Activated naive CD4-positive, alpha-beta T cell treated with anti-CD3 and anti-CD28 coated beads, Interleukin-2, amount 50 U/mL, for 16 hours (primary cell): ENCODE data around the gene ANKRD13C.

Experiments
- DNase-seq: peaks from one replicate; pipeline ENCODE4 v3.0.0-alpha.2; 2020

Gene ANKRD13C

GRCh38 chr1:70290218-70290617 is 64.3 kb downstream of the ANKRD13C start:
- DNase-seq, result no peak

DNA sequence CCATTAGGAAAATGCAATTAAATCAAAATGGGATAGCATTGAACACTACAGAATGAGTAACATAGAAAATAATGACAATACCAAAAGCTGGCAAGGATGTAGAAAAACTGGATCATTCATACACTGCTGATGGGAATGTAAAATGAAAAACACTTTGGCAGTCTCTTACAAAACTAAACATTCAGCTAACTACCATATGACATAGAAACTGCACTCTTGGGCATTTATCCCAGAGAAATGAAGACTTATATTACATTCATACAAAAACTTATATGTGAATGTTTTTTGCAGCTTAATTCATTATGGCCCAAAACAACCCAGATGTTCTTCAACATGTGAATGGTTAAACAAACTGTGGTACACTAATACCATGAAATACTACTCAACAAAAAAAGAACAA is 66.4 kb downstream of the ANKRD13C start:
- no peak for DNase-seq

GRCh38 chr1:70286453-70286852 is 68.1 kb downstream of the ANKRD13C start:
- no peak for DNase-seq

- no peak for DNase-seq
Measured at GRCh38 chr1:70284366-70284765, 70.2 kb downstream of the ANKRD13C start.

- no peak for DNase-seq
Measured at GRCh38 chr1:70278710-70279109, 75.8 kb downstream of the ANKRD13C start.

DNA sequence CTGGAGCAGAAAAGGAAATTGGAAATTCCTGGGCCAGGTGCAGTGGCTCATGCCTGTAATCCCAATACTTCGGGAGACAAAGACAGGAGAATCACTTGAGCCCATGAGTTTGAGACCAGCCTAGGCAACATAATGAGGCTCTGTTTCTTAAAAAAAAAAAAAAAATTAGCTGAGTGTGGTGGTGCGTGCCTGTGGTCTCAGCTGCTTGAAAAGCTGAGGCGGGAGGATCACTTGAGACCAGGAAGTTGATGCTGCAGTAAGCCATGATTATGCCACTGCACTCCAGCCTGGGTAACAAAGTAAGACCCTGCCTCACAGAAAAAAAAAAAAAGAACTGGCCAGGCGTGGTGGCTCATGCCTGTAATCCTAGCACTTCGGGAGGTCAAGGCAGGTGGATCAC is 76.6 kb downstream of the ANKRD13C start:
- DNase-seq, result no peak

GRCh38 chr1:70265946-70266345 is 88.6 kb downstream of the ANKRD13C start:
- DNase-seq, result no peak

- DNase-seq, result no peak
Measured at GRCh38 chr1:70264839-70265238, 89.7 kb downstream of the ANKRD13C start.

GRCh38 chr1:70256664-70257063 is 97.9 kb downstream of the ANKRD13C start:
- DNase-seq, result no peak

GRCh38 chr1:70248729-70249128 is 105.8 kb downstream of the ANKRD13C start:
- no peak for DNase-seq

GRCh38 chr1:70247768-70248167 is 106.8 kb downstream of the ANKRD13C start:
- no peak for DNase-seq

DNA sequence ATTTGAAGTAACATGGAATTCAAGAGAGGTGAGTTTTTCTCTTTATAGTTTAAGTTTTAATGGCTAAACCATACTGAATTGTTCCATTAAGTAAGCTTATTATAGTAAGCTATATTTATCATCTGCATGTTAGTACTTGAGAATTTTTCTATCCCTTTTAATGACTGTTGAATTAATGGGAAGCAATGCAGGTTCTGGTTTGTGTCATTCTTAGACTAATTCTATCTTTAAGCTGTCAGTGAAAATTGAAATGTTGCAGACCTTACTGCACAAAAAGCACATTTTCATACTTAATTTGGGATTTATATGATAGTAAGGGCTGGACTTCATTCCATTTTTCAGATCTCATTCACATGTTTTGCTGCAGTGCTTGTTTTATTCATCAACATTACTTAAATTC is 107.4 kb downstream of the ANKRD13C start:
- DNase-seq, result no peak

GRCh38 chr1:70239940-70240339 is 114.6 kb downstream of the ANKRD13C start:
- no peak for DNase-seq

- no peak for DNase-seq
Measured at GRCh38 chr1:70234733-70235132, 119.8 kb downstream of the ANKRD13C start.

GRCh38 chr1:70231475-70231874 is 123.0 kb downstream of the ANKRD13C start:
- no peak for DNase-seq

- no peak for DNase-seq
Measured at GRCh38 chr1:70228670-70229069, 125.9 kb downstream of the ANKRD13C start.

DNA sequence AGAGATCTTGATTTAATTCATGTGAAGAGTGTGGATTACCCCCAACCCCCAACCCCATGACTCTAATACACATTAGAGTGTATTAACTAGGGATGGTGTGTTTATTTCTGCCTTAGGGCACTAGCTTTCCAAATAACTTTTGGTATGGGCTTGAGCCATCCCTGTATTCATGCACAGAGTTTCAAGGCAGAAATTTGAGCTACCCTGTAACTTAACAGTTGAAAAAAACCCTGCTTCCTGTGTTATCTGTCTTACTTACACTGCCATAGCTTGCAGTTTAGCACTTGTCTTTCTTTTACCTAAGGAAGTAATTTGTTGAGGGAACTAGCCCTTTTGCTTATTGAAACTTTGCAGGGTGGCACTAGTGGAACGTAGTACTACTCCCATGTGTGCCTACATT is 127.1 kb downstream of the ANKRD13C start:
- no peak for DNase-seq

DNA sequence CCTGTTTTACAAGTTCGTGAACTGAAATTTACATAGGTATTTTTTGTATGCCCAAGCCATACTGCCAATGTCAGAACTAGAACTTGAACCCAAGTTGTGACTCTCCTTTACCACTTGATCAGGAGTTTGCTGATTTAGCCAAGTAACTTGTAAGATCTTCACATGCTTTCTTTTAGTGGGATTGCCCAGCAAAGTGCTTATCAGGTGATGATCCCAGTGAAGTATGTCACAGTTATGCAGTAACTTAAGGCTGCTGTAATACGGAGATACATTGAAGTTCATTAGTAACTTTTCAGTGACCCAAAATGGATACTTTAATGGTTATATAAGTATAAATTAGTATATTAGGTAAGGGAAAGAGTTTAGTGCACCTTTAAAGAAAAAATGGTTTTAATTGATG is 129.6 kb downstream of the ANKRD13C start:
- DNase-seq, result no peak

DNA sequence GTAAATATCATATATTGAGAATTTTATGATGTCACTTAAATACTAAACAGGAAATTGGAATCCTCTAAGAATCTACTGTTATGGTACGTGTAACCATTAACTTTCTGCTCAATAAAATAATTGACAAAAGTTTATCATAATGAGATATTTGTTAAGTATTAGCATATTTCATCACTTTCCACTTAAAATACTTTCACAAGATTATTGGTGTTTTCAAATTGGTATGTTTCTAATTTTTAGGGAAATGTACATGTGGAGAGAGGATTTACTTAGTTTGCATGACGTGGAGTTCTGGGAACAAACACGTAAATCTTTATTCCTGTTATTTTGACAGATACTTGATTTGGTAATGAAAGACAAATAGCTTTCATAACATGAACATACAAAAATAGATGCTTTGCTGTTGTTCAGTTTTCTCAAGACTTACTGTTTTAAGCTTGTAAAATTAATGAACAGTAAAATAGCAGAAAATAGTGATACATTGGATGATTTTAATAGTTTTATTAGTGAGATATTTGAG is 131.7 kb downstream of the ANKRD13C start:
- no peak for DNase-seq

GRCh38 chr1:70221238-70222121 is 133.0 kb downstream of the ANKRD13C start, which contains the start of gene SRSF11:
Gene SRSF11, plus strand, starts transcription at chr1:70221380. Its CDS starts 257 bp downstream, at chr1:70221637.
- DNase-seq, result peak; percentile 99

DNA sequence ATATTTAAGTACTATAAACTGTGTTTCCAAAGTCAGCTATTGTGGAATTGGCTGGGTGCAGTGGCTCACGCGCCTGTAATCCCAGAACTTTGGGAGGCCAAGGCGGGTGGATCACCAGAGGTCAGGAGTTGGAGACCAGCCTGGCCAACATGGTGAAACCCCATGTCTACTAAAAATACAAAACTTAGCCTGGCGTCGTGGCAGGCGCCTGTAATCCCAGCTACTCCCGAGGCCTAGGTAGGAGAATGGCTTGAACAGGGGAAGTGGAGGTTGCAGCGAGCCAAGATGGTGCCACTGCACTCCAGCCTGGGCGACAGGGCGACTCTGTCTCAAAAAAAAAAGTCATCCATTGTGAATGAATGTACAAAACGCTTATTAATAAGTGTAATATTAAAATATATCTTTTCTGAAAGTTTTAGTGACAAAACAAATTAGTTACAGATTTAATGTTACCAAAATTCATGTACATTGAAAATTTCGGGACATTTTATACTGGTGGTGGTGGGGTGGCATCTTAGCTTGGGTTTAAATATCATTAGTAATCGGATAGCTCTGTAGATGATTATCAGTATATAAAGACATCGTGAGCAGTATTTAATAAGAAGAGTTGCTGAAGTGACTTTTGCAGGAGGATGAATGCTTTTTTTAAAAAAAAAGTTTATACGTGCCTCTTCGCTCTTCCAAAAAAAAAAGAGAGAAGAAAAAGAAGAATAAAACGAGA is 133.8 kb downstream of the ANKRD13C start:
- no peak for DNase-seq

- no peak for DNase-seq
Measured at GRCh38 chr1:70220015-70220414, 134.5 kb downstream of the ANKRD13C start.

DNA sequence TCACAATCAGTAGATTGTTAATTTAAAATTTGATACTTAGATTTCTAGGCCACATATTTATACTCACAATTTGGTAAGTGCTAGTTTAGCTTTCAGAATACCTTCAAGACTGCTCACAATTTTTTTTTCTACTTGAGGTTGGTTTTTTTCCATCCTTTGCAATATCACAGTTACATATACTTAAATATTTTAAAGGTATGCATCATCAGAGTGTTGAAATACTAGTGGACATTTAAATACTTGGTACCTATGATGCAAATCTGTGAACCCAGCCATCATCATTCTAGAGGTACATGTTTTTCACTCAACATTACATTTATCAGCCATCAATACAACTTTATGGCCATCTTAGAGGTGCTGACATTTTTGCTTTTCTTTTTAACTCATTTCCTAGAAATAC is 143.0 kb downstream of the ANKRD13C start:
- DNase-seq, result no peak

GRCh38 chr1:70210820-70211219 is 143.7 kb downstream of the ANKRD13C start:
- no peak for DNase-seq
